T-helper 2 cell treated with Interferon-gamma antibody and Interleukin-4, amounts not matched to agents 5 μg/mL and 100 μg/mL, for 36 hours (primary cell): ENCODE data around the gene MTAP.

ENCODE experiments used
- DNase-seq: peaks from one replicate; pipeline ENCODE4 v3.0.0; 2021; ENCODE audit warnings: low spot score
- H3K27ac Mint-ChIP-seq: one replicate; pipeline ENCODE4 v1.8.0; 2021; ENCODE audit warnings: mild to moderate bottlenecking, mixed read lengths
- H3K27me3 Mint-ChIP-seq: one replicate; pipeline ENCODE4 v1.8.0; 2021; ENCODE audit warnings: low read depth, mixed read lengths
- H3K36me3 Mint-ChIP-seq: one replicate; pipeline ENCODE4 v1.8.0; 2021; ENCODE audit warnings: low read depth, mixed read lengths
- H3K4me1 Mint-ChIP-seq: one replicate; pipeline ENCODE4 v1.8.0; 2021; ENCODE audit warnings: low read depth, mixed read lengths
- H3K4me3 Mint-ChIP-seq: one replicate; pipeline ENCODE4 v1.8.0; 2022; ENCODE audit warnings: mild to moderate bottlenecking, moderate library complexity, mixed read lengths
- H3K9me3 Mint-ChIP-seq: one replicate; pipeline ENCODE4 v1.8.0; 2021; ENCODE audit warnings: mixed read lengths

The MTAP gene

GRCh38 chr9:21984101-21984500 lies 181.7 kb downstream of the MTAP start:
- Mint-ChIP-seq H3K36me3 (peaks cover 6% of the 10 kb centered on the region), H3K4me3 (no peak overlapping the region), H3K4me1 (peaks cover 15% of the 10 kb centered on the region), H3K9me3 (peaks cover 3% of the 10 kb centered on the region), H3K27ac (no peak overlapping the region), H3K27me3 (peaks cover 75% of the 10 kb centered on the region)
- DNase-seq: no peak

GRCh38 chr9:21985964-21986667 lies 183.7 kb downstream of the MTAP start:
- peaks cover 21% of the 10 kb centered on the region for H3K36me3 Mint-ChIP-seq
- H3K27ac Mint-ChIP-seq: no peak overlapping the region
- no peak overlapping the region for H3K4me3 Mint-ChIP-seq
- DNase-seq: no peak
- peaks cover 78% of the 10 kb centered on the region for H3K27me3 Mint-ChIP-seq
- peaks cover 12% of the 10 kb centered on the region for H3K9me3 Mint-ChIP-seq
- H3K4me1 Mint-ChIP-seq: peaks cover 14% of the 10 kb centered on the region
